ENCODE measurements around the gene LGALS9.
"Not testable (repeated sequence)": the region's sequence is repeated elsewhere in the genome, so short reads cannot be mapped to it uniquely, and the experiment has no call there.

LGALS9 gene

GRCh38 chr17:27631897-27632725 is 1.1 kb downstream of the LGALS9 start:
- no peak for FAIRE-seq

GRCh38 chr17:27632766-27633165 is 1.8 kb downstream of the LGALS9 start:
- not testable (repeated sequence) for FAIRE-seq

- no peak for FAIRE-seq
Measured at GRCh38 chr17:27633312-27634025, 2.5 kb downstream of the LGALS9 start.

GRCh38 chr17:27634026-27634335 is 3.0 kb downstream of the LGALS9 start:
- FAIRE-seq, result no peak

- FAIRE-seq, result no peak
Measured at GRCh38 chr17:27634776-27635175, 3.8 kb downstream of the LGALS9 start.

GRCh38 chr17:27635275-27635823 is 4.4 kb downstream of the LGALS9 start:
- no peak for FAIRE-seq

GRCh38 chr17:27636005-27636520 is 5.1 kb downstream of the LGALS9 start:
- FAIRE-seq, result not testable (repeated sequence)

GRCh38 chr17:27637818-27638217 is 6.8 kb downstream of the LGALS9 start:
- FAIRE-seq, result not testable (repeated sequence)

- FAIRE-seq, result not testable (repeated sequence)
Measured at GRCh38 chr17:27638415-27638914, 7.5 kb downstream of the LGALS9 start.

- FAIRE-seq, result no peak
Measured at GRCh38 chr17:27640790-27641189, 9.8 kb downstream of the LGALS9 start.

- no peak for FAIRE-seq
Measured at GRCh38 chr17:27644586-27644985, 13.6 kb downstream of the LGALS9 start.

- FAIRE-seq, result not testable (repeated sequence)
Measured at GRCh38 chr17:27645621-27646020, 14.6 kb downstream of the LGALS9 start.

GRCh38 chr17:27646232-27646631 is 15.2 kb downstream of the LGALS9 start:
- no peak for FAIRE-seq

GRCh38 chr17:27647765-27648164 is 16.8 kb downstream of the LGALS9 start:
- FAIRE-seq, result no peak

GRCh38 chr17:27649111-27649571 is 18.2 kb downstream of the LGALS9 start:
- not testable (repeated sequence) for FAIRE-seq

- FAIRE-seq, result no peak
Measured at GRCh38 chr17:27649929-27650328, 18.9 kb downstream of the LGALS9 start.

- no peak for FAIRE-seq
Measured at GRCh38 chr17:27650836-27651235, 19.8 kb downstream of the LGALS9 start.

GRCh38 chr17:27651411-27652345 is 20.7 kb downstream of the LGALS9 start:
- FAIRE-seq, result no peak

- not testable (repeated sequence) for FAIRE-seq
Measured at GRCh38 chr17:27653449-27653971, 22.5 kb downstream of the LGALS9 start.

- FAIRE-seq, result no peak
Measured at GRCh38 chr17:27654136-27654535, 23.1 kb downstream of the LGALS9 start.

GRCh38 chr17:27654654-27655524 is 23.9 kb downstream of the LGALS9 start:
- FAIRE-seq, result no peak
